H9 (cell line): Measurements from ENCODE around the gene CLDN18. TPM values are rescaled to one million over a fixed set of nuclear protein-coding genes. Genes with fewer than 3 reads are reported as not detected.

ENCODE experiments used
- DNase-seq: peaks from one replicate; pipeline ENCODE4 v3.0.0-alpha.2; 2017
- H2AFZ ChIP-seq: one replicate; pipeline ENCODE4 v1.6.1; 2013; ENCODE audit warnings: mild to moderate bottlenecking, low read length, control low read depth, moderate library complexity
- H2AK5ac ChIP-seq: 2 replicates; pipeline ENCODE4 v1.6.1; 2013; ENCODE audit warnings: low read length, control low read depth, mixed read lengths; ENCODE audit not compliant: insufficient read length
- H2BK120ac ChIP-seq: one replicate; pipeline ENCODE4 v1.6.1; 2013; ENCODE audit warnings: low read depth, mild to moderate bottlenecking, low read length, control low read depth, inconsistent platforms; ENCODE audit not compliant: poor library complexity, severe bottlenecking
- H2BK12ac ChIP-seq: 2 replicates; pipeline ENCODE4 v1.6.1; 2013; ENCODE audit warnings: low read length, control low read depth, mixed read lengths, low read depth; ENCODE audit not compliant: insufficient read length
- H2BK15ac ChIP-seq: 2 replicates; pipeline ENCODE4 v1.6.1; 2013; ENCODE audit warnings: low read depth, low read length, control low read depth
- H2BK20ac ChIP-seq: one replicate; pipeline ENCODE4 v1.6.1; 2013; ENCODE audit warnings: low read depth, mild to moderate bottlenecking, low read length, control low read depth, inconsistent platforms; ENCODE audit not compliant: poor library complexity, severe bottlenecking
- H2BK5ac ChIP-seq: 2 replicates; pipeline ENCODE4 v1.6.1; 2013; ENCODE audit warnings: low read length, control low read depth, mixed read lengths; ENCODE audit not compliant: insufficient read length
- H3K14ac ChIP-seq: 2 replicates; pipeline ENCODE4 v1.6.1; 2013; ENCODE audit warnings: low read length, control low read depth; ENCODE audit not compliant: insufficient read depth
- H3K18ac ChIP-seq: 2 replicates; pipeline ENCODE4 v1.6.1; 2013; ENCODE audit warnings: low read depth, mild to moderate bottlenecking, mixed read lengths, low read length, control low read depth; ENCODE audit not compliant: insufficient read length
- H3K23ac ChIP-seq: 2 replicates; pipeline ENCODE4 v1.6.1; 2013; ENCODE audit warnings: low read length, control low read depth, mixed read lengths, low read depth; ENCODE audit not compliant: insufficient read length
- H3K23me2 ChIP-seq: 2 replicates; pipeline ENCODE4 v1.6.1; 2013; ENCODE audit warnings: low read depth, mild to moderate bottlenecking, mixed read lengths, low read length, control low read depth; ENCODE audit not compliant: insufficient read length, poor library complexity, severe bottlenecking
- H3K27ac ChIP-seq: 2 replicates; pipeline ENCODE4 v1.5.1; 2013; ENCODE audit warnings: low read length, control low read depth, mixed read lengths, low read depth; ENCODE audit not compliant: insufficient read length
- H3K27me3 ChIP-seq: 2 replicates; pipeline ENCODE4 v1.6.1; 2013; ENCODE audit warnings: low read length, control low read depth, inconsistent platforms; ENCODE audit not compliant: insufficient read depth
- H3K4ac ChIP-seq: 2 replicates; pipeline ENCODE4 v1.6.1; 2013; ENCODE audit warnings: low read depth, mild to moderate bottlenecking, control low read depth, inconsistent platforms, low read length, moderate library complexity
- H3K4me1 ChIP-seq: 2 replicates; pipeline ENCODE4 v1.6.1; 2013; ENCODE audit warnings: low read length, control low read depth, inconsistent platforms; ENCODE audit not compliant: insufficient read depth
- H3K4me2 ChIP-seq: 2 replicates; pipeline ENCODE4 v1.6.1; 2013; ENCODE audit warnings: low read length, control low read depth, mixed read lengths; ENCODE audit not compliant: insufficient read length, insufficient read depth
- H3K56ac ChIP-seq: 2 replicates; pipeline ENCODE4 v1.6.1; 2013; ENCODE audit warnings: low read depth, mild to moderate bottlenecking, mixed read lengths, low read length, control low read depth; ENCODE audit not compliant: insufficient read length
- H3K79me1 ChIP-seq: 2 replicates; pipeline ENCODE4 v1.6.1; 2013; ENCODE audit warnings: low read depth, mild to moderate bottlenecking, moderate library complexity, low read length, control low read depth, inconsistent platforms; ENCODE audit not compliant: insufficient read depth, poor library complexity, severe bottlenecking
- H3K79me2 ChIP-seq: 2 replicates; pipeline ENCODE4 v1.6.1; 2013; ENCODE audit warnings: low read length, control low read depth, inconsistent platforms; ENCODE audit not compliant: insufficient read depth
- H3K9ac ChIP-seq: 2 replicates; pipeline ENCODE4 v1.6.1; 2013; ENCODE audit warnings: low read length, control low read depth, mixed read lengths; ENCODE audit not compliant: insufficient read length; ENCODE audit errors: extremely low read depth
- H3K9me3 ChIP-seq: one replicate; pipeline ENCODE4 v1.6.1; 2013; ENCODE audit warnings: low read depth, low read length, inconsistent platforms; ENCODE audit not compliant: control insufficient read depth
- H3T11ph ChIP-seq: one replicate; pipeline ENCODE4 v1.6.1; 2013; ENCODE audit warnings: mild to moderate bottlenecking, low read length, control low read depth, inconsistent platforms
- H4K20me1 ChIP-seq: one replicate; pipeline ENCODE4 v1.6.1; 2013; ENCODE audit not compliant: control insufficient read depth, insufficient read length, insufficient read depth
- H4K5ac ChIP-seq: 2 replicates; pipeline ENCODE4 v1.6.1; 2013; ENCODE audit warnings: low read depth, mild to moderate bottlenecking, mixed read lengths, low read length, control low read depth; ENCODE audit not compliant: insufficient read length
- H4K8ac ChIP-seq: replicated peaks from 2 replicates; pipeline ENCODE4 v1.6.1; 2013; ENCODE audit warnings: low read length, control low read depth, mixed read lengths, low read depth; ENCODE audit not compliant: insufficient read length
- H4K91ac ChIP-seq: 2 replicates; pipeline ENCODE4 v1.6.1; 2013; ENCODE audit warnings: low read depth, mild to moderate bottlenecking, moderate library complexity, mixed read lengths, low read length, control low read depth; ENCODE audit not compliant: insufficient read length
- H3K27ac Mint-ChIP-seq, 3 experiments: 2 replicates in 2 of 3; 3 replicates in 1 of 3; pipeline ENCODE4 v1.8.0; 2020 to 2021; ENCODE audit warnings: mixed read lengths in 3 of 3, mild to moderate bottlenecking in 1 of 3, moderate library complexity in 1 of 3
- H3K27me3 Mint-ChIP-seq: 2 replicates; pipeline ENCODE4 v1.8.0; 2021; ENCODE audit warnings: low read depth, mild to moderate bottlenecking, moderate library complexity, mixed read lengths
- H3K36me3 Mint-ChIP-seq, 3 experiments: 2 replicates in 2 of 3; 3 replicates in 1 of 3; pipeline ENCODE4 v1.8.0; 2020 to 2021; ENCODE audit warnings: low read depth in 3 of 3, mixed read lengths in 3 of 3; ENCODE audit not compliant: insufficient read depth in 1 of 3
- H3K4me1 Mint-ChIP-seq, 2 experiments: 2 replicates each; pipeline ENCODE4 v1.8.0; 2020; ENCODE audit warnings: mixed read lengths in 2 of 2
- H3K4me3 Mint-ChIP-seq, 2 experiments: 2 replicates in 1 of 2; 3 replicates in 1 of 2; pipeline ENCODE4 v1.8.0; 2020 to 2021; ENCODE audit warnings: mild to moderate bottlenecking in 2 of 2, mixed read lengths in 2 of 2, moderate library complexity in 1 of 2
- H3K9me3 Mint-ChIP-seq, 2 experiments: 2 replicates in 1 of 2; 3 replicates in 1 of 2; pipeline ENCODE4 v1.8.0; 2020; ENCODE audit warnings: mild to moderate bottlenecking in 2 of 2, mixed read lengths in 2 of 2, moderate library complexity in 1 of 2
- total RNA-seq: library from RNA; stranded (reverse); gene quantifications from 2 replicates; pipeline ENCODE4 v1.2.1, GENCODE V29; 2021
- TF ChIP-seq, protein P1 (sequence below): fragments of 200-600 bp; sonication (generic); conservative IDR thresholded peaks from 3 replicates; pipeline ENCODE4 v1.8.0; 2021; ENCODE audit warnings: antibody characterized with exemption, mild to moderate bottlenecking

The CLDN18 gene
- total RNA-seq, 1 experiment from 2014 or later = not detected

DNA sequence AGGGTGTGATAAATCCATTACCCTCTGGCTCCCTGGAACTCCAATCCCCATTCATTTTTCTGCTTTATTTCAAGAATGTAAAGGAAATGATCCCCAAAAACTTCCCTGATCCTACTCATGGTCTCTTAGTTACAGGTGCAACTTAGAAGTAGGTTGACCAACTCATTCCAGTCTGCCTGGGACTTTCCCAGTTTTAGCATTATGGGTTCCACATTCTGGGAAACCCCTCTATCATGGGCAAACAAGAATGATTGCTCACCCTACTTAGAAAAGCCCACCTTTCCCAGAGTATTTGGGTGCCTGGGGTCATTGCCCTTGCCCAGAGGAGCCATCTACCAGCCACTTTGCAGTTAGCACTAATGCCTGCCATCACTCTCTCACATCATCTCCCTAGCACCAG lies 15.6 kb downstream of the CLDN18 start:
- Histone ChIP-seq H2BK20ac (no peak overlapping the region), H3K18ac (no peak overlapping the region), H3K9me3 (no peaks in the 10 kb centered on the region), H3K27me3 (no peaks in the 10 kb centered on the region), H3K4me1 (no peaks in the 10 kb centered on the region), H3K23me2 (no peaks in the 10 kb centered on the region), H4K91ac (no peak overlapping the region), H3K9ac (no peak overlapping the region), H2BK15ac (no peak overlapping the region), H3K56ac (no peak overlapping the region), H2BK120ac (no peak overlapping the region), H3K79me1 (no peaks in the 10 kb centered on the region), H3K23ac (no peak overlapping the region), H2AK5ac (no peak overlapping the region), H4K8ac (no peak overlapping the region), H2BK12ac (no peak overlapping the region), H3T11ph (no peak overlapping the region), H4K20me1 (no peaks in the 10 kb centered on the region), H3K14ac (no peak overlapping the region), H3K4me2 (no peak overlapping the region), H4K5ac (no peak overlapping the region), H3K4ac (no peak overlapping the region), H3K79me2 (no peaks in the 10 kb centered on the region), H2BK5ac (no peak overlapping the region), H2AFZ (no peak overlapping the region), H3K27ac (no peak overlapping the region)
- Mint-ChIP-seq H3K36me3 (no peaks in the 10 kb centered on the region; a peak in 1 of 7 replicates), H3K27ac (no peak overlapping the region), H3K9me3 (no peaks in the 10 kb centered on the region), H3K4me3 (no peak overlapping the region), H3K4me1 (no peaks in the 10 kb centered on the region), H3K27me3 (no peaks in the 10 kb centered on the region)
- TF ChIP-seq, protein P1, sequence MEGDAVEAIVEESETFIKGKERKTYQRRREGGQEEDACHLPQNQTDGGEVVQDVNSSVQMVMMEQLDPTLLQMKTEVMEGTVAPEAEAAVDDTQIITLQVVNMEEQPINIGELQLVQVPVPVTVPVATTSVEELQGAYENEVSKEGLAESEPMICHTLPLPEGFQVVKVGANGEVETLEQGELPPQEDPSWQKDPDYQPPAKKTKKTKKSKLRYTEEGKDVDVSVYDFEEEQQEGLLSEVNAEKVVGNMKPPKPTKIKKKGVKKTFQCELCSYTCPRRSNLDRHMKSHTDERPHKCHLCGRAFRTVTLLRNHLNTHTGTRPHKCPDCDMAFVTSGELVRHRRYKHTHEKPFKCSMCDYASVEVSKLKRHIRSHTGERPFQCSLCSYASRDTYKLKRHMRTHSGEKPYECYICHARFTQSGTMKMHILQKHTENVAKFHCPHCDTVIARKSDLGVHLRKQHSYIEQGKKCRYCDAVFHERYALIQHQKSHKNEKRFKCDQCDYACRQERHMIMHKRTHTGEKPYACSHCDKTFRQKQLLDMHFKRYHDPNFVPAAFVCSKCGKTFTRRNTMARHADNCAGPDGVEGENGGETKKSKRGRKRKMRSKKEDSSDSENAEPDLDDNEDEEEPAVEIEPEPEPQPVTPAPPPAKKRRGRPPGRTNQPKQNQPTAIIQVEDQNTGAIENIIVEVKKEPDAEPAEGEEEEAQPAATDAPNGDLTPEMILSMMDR = no peak
- DNase-seq = no peak
